GM23248 (cell line): ENCODE measurements around the gene PCBP3. TPM values are rescaled to one million over a fixed set of nuclear protein-coding genes. Genes with fewer than 3 reads are reported as not detected.

Experiments
- DNase-seq: peaks from one replicate; pipeline ENCODE4 v3.0.0-alpha.2; 2015
- H2AFZ ChIP-seq: fragments of 200-600 bp; sonication (generic); 2 replicates; pipeline ENCODE4 v1.6.1; 2016; ENCODE audit warnings: antibody characterized with exemption
- H3F3A ChIP-seq: fragments of 200-600 bp; sonication (generic); 2 replicates; pipeline ENCODE4 v1.6.1; 2016; ENCODE audit warnings: mild to moderate bottlenecking, antibody characterized with exemption, mixed run types; ENCODE audit not compliant: insufficient read depth
- H3K27ac ChIP-seq: fragments of 200-600 bp; sonication (generic); 2 replicates; pipeline ENCODE4 v1.5.1; 2016; ENCODE audit warnings: mild to moderate bottlenecking
- H3K27me3 ChIP-seq: fragments of 200-600 bp; sonication (generic); replicated peaks from 2 replicates; pipeline ENCODE4 v1.6.1; 2016; ENCODE audit warnings: mild to moderate bottlenecking; ENCODE audit not compliant: insufficient read depth
- H3K36me3 ChIP-seq: fragments of 200-600 bp; sonication (generic); 2 replicates; pipeline ENCODE4 v1.6.1; 2016; ENCODE audit warnings: low read depth, mild to moderate bottlenecking
- H3K4me1 ChIP-seq: fragments of 200-600 bp; sonication (generic); 2 replicates; pipeline ENCODE4 v1.6.1; 2016; ENCODE audit warnings: mild to moderate bottlenecking; ENCODE audit not compliant: insufficient read depth
- H3K4me2 ChIP-seq: fragments of 200-600 bp; sonication (generic); one replicate; pipeline ENCODE4 v1.6.1; 2016; ENCODE audit warnings: mild to moderate bottlenecking; ENCODE audit not compliant: unreplicated experiment
- H3K4me3 ChIP-seq: fragments of 200-600 bp; sonication (generic); 2 replicates; pipeline ENCODE4 v1.5.1; 2016; ENCODE audit warnings: mild to moderate bottlenecking
- H3K79me2 ChIP-seq: fragments of 200-600 bp; sonication (generic); 2 replicates; pipeline ENCODE4 v1.6.1; 2016; ENCODE audit warnings: mild to moderate bottlenecking; ENCODE audit not compliant: insufficient read depth
- H3K9ac ChIP-seq: fragments of 200-600 bp; sonication (generic); 2 replicates; pipeline ENCODE4 v1.6.1; 2016; ENCODE audit warnings: mild to moderate bottlenecking
- H3K9me2 ChIP-seq: fragments of 200-600 bp; sonication (generic); 2 replicates; pipeline ENCODE4 v1.6.1; 2016; ENCODE audit warnings: mixed run types, mild to moderate bottlenecking, moderate library complexity; ENCODE audit not compliant: insufficient read depth
- H3K9me3 ChIP-seq: fragments of 200-600 bp; sonication (generic); one replicate; pipeline ENCODE4 v1.6.1; 2017; ENCODE audit warnings: low read depth
- H4K20me1 ChIP-seq: fragments of 200-600 bp; sonication (generic); 2 replicates; pipeline ENCODE4 v1.6.0; 2016; ENCODE audit not compliant: insufficient read depth
- EZH2 ChIP-seq: fragments of 200-600 bp; sonication (generic); IDR thresholded peaks from 2 replicates; pipeline ENCODE4 v1.6.1; 2018; ENCODE audit warnings: antibody characterized with exemption, mild to moderate bottlenecking; ENCODE audit not compliant: insufficient read depth, poor library complexity, severe bottlenecking
- EZH2phosphoT487 ChIP-seq: fragments of 200-600 bp; sonication (generic); IDR thresholded peaks from 2 replicates; pipeline ENCODE4 v1.6.1; 2018; ENCODE audit warnings: antibody characterized with exemption, moderate library complexity, mild to moderate bottlenecking, low read depth; ENCODE audit not compliant: insufficient read depth
- WGBS, 2 experiments: methylation state at CpG; one replicate each; pipeline ENCODE4 v1.1.6; 2015 to 2017; ENCODE audit warnings: low lambda C conversion rate in 2 of 2, low coverage in 1 of 2; ENCODE audit errors: missing lambda C conversion rate in 2 of 2; 5-methylcytosine and 5-hydroxymethylcytosine counted together
- in situ Hi-C: fragments of 300-500 bp; cut with MboI; formaldehyde crosslinking; loops from 2 replicates; pipeline ENCODE4 v1.15.0; 2020
- polyA plus RNA-seq: library from polyadenylated mRNA; unstranded; fragments of >200 nt; fragmentation: Nextera tagmentation; extraction: Ambion mirVana; gene quantifications from 2 replicates; pipeline ENCODE4 v1.2.1, GENCODE V29; 2016
- total RNA-seq: library from RNA; depleted of rRNA; stranded (reverse); fragments of >200 nt; shearing (Covaris generic); gene quantifications from 2 replicates; pipeline ENCODE4 v1.2.3, GENCODE V29; 2014

Gene PCBP3
- total and polyA plus RNA-seq, 2 experiments from 2014 or later, result 0.32 to 1.3 TPM

DNA sequence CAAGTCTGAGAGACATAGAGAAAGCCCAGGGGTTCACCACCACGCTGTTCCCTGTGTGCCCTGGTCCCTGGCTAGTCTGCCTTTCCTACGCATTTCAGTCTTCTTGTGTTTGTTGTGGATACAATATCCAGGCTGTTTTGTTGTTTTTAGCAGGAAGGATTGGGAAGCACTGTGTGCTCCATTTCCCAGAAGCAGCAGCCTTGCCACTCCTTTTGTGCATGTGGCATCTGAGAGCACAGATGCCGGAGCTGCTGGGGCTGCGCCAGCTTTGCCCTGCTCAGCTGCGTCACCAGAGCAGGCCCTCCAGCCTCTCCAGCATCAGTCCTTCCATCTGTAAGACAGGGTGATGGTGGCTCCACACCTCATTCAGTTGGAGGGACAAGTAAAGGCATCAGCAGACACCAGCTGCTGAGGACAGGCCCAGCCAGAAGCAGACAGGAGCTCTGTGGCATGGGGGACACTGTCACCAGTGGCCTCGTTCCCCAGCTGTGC, 243.6 kb downstream of the PCBP3 start:
- no peak overlapping the region for H3K4me3 ChIP-seq
- DNase-seq, result peak; percentile 69
- H3K9ac ChIP-seq, result peak overlapping the region; percentile 51
- H3K27me3 ChIP-seq, result peaks cover 19% of the 10 kb centered on the region; the same call in 1 of the 2 replicates
- H3K36me3 ChIP-seq, result no peaks in the 10 kb centered on the region
- H3K27ac ChIP-seq, result no peak overlapping the region
- in situ Hi-C loops, result no loop called here
- H3K9me2 ChIP-seq, result no peaks in the 10 kb centered on the region
- H3K79me2 ChIP-seq, result no peaks in the 10 kb centered on the region
- peaks cover 7% of the 10 kb centered on the region; the same call in 1 of the 2 replicates for H3K4me1 ChIP-seq
- TF ChIP-seq EZH2 (no peak), EZH2phosphoT487 (no peak)
- no peak overlapping the region for H3K4me2 ChIP-seq
- no peaks in the 10 kb centered on the region for H4K20me1 ChIP-seq
- no peaks in the 10 kb centered on the region; the same call in 1 of the 2 replicates for H3F3A ChIP-seq
- WGBS, 2 experiments, result 44 to 46% methylated on average over 6 of the region's 6 CpGs
- H3K9me3 ChIP-seq, result no peaks in the 10 kb centered on the region
- H2AFZ ChIP-seq, result peak overlapping the region; percentile 36

DNA sequence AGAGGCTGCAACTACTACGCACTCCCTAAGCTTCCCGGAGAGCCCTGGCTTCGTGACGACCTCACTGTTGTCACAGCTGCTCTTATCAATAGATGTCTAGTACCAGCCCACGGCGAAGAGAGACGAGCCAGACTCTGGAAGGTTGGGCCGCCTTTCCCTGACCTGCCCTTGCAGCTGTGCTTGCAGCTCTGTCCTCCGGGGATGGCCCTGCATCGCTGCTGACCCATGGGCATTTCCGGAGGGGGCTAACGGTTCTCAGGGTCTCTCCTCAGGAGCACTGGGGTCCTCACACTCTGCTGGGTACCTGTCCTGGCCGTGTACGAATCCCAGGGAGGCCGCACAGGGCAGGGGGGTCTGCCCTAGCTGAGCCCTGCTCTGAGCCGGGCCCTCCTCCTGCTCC, 244.3 kb downstream of the PCBP3 start:
- H3K9me3 ChIP-seq, result no peaks in the 10 kb centered on the region
- peaks cover 19% of the 10 kb centered on the region; the same call in 1 of the 2 replicates for H3K27me3 ChIP-seq
- in situ Hi-C loops, result no loop called here
- H3K27ac ChIP-seq, result no peak overlapping the region
- no peak overlapping the region for H3K9ac ChIP-seq
- 89% methylated on average over 14 to 16 of the region's 16 CpGs for WGBS, 2 experiments
- H3K79me2 ChIP-seq, result no peaks in the 10 kb centered on the region
- no peaks in the 10 kb centered on the region for H4K20me1 ChIP-seq
- no peaks in the 10 kb centered on the region for H3K36me3 ChIP-seq
- no peaks in the 10 kb centered on the region for H3K9me2 ChIP-seq
- DNase-seq, result no peak
- H3F3A ChIP-seq, result no peaks in the 10 kb centered on the region
- H3K4me3 ChIP-seq, result no peak overlapping the region
- H2AFZ ChIP-seq, result no peak overlapping the region
- H3K4me1 ChIP-seq, result peaks cover 7% of the 10 kb centered on the region; the same call in 1 of the 2 replicates
- H3K4me2 ChIP-seq, result no peak overlapping the region
- TF ChIP-seq EZH2 (no peak), EZH2phosphoT487 (no peak)

DNA sequence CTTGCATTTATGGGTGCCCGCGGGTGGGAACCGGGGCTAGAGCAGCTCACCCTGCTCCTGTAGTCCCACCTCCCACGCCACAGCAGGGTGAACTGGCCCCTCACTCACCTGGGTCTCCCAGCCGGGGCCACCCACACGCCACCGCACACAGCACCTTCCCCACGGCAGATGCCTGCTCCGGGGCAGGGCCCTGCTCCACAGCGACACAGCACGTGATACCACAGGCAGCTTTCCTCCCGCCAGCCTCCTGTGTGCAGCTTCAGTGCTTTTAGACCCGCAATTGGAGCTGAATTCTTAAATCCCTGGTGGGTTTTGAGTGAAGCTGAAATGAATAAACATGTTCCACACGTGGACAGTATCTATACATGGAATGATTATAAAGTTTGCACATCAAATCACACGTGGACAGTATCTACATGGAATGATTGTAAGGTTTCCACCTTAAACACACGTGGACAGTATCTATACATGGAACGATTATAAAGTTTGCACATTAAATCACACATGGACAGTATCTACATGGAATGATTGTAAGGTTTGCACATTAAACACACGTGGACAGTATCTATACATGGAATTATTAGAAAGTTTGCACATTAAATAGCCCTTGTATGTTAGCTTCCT, 245.0 kb downstream of the PCBP3 start:
- Histone ChIP-seq H3K9ac (no peak overlapping the region), H3K79me2 (no peaks in the 10 kb centered on the region), H3K27me3 (peaks cover 19% of the 10 kb centered on the region; the same call in 1 of the 2 replicates), H3K9me2 (no peaks in the 10 kb centered on the region), H3K36me3 (no peaks in the 10 kb centered on the region), H2AFZ (no peak overlapping the region), H3K4me3 (no peak overlapping the region), H3K9me3 (no peaks in the 10 kb centered on the region), H3K27ac (no peak overlapping the region), H4K20me1 (no peaks in the 10 kb centered on the region), H3K4me1 (peaks cover 7% of the 10 kb centered on the region; the same call in 1 of the 2 replicates), H3F3A (no peaks in the 10 kb centered on the region), H3K4me2 (no peak overlapping the region)
- DNase-seq, result no peak
- TF ChIP-seq EZH2phosphoT487 (no peak), EZH2 (no peak)
- WGBS, 2 experiments, result 81 to 85% methylated on average over 18 of the region's 18 CpGs
- in situ Hi-C loops, result no loop called here

DNA sequence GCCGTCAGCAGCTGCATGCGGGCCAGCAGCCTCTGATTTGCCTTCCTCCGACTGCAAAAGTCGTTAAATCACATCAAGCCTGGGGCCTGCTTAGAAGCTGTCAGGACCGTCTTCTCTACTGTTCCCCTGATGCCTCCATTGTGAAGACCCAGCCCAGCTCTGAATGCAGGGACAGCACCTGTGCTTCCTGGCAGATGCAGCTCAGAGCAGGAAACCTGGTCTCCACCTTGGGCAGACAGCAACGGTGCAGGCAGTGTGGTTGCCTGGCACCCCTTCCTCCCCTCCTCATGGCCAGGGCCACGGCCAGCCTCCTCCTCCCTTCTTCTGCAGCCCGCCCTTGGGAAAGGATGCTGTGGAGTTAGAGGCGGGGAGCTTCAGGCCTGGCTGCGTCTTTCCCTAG, 245.7 kb downstream of the PCBP3 start:
- H3K4me2 ChIP-seq, result no peak overlapping the region
- H3K4me3 ChIP-seq, result no peak overlapping the region
- no peak overlapping the region for H2AFZ ChIP-seq
- H3K9me3 ChIP-seq, result no peaks in the 10 kb centered on the region
- H3F3A ChIP-seq, result no peaks in the 10 kb centered on the region
- no peak overlapping the region for H3K9ac ChIP-seq
- 66 to 68% methylated on average over 9 to 10 of the region's 10 CpGs for WGBS, 2 experiments
- TF ChIP-seq EZH2phosphoT487, result no peak
- TF ChIP-seq EZH2, result no peak
- no peaks in the 10 kb centered on the region for H4K20me1 ChIP-seq
- no peaks in the 10 kb centered on the region for H3K79me2 ChIP-seq
- H3K27ac ChIP-seq, result no peak overlapping the region
- no peak for DNase-seq
- H3K9me2 ChIP-seq, result no peaks in the 10 kb centered on the region
- in situ Hi-C loops, result no loop called here
- H3K27me3 ChIP-seq, result peaks cover 19% of the 10 kb centered on the region; the same call in 1 of the 2 replicates
- H3K4me1 ChIP-seq, result peaks cover 10% of the 10 kb centered on the region
- no peaks in the 10 kb centered on the region for H3K36me3 ChIP-seq
